ENCODE results near the gene MRPL58. TPM values are rescaled to one million over a fixed set of nuclear protein-coding genes. Genes with fewer than 3 reads are reported as not detected.
"Not testable (repeated sequence)": the region's sequence is repeated elsewhere in the genome, so short reads cannot be mapped to it uniquely, and the experiment has no call there.

MRPL58 gene
- total RNA-seq, 1 experiment from 2014 or later = 41.0 TPM

DNA sequence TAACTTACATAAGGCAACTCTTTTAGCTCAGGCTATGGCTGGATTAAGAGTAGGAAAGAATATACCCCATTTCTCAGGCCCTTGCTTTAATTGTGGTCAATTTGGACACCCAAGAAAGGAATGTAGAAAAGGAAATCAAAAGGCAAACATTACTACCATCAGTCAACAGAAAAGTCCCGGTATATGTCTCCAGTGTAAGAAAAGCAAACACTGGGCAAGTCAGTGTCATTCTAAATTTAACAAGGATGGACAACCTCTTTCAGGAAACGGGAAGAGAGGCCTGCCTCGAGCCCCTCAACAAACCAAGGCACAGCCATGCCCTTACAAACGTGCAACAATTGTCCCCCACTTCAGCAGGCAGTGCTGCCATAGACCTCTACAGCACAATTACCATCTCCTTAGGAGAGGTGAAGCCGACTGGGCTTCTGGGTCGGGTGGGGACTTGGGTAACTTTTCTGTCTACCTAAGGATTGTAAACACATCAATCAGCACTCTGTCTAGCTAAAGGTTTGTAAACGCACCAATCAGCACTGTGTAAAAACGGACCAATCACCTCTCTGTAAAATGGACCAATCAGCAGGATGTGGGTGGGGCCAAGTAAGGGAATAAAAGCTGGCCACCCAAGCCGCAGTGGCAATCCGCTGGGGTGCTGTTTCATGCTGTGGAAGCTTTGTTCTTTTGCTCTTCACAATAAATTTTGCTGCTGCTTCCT lies 12.4 kb downstream of the MRPL58 start:
- Histone ChIP-seq H3K79me2 (ENCODE audit: insufficient read depth, low read length) (no peaks in the 10 kb centered on the region), H2BK5ac (ENCODE audit: insufficient read length, low read length) (no peak overlapping the region), H3K27me3 (ENCODE audit: insufficient read depth, low read length) (no peaks in the 10 kb centered on the region), H4K20me1 (ENCODE audit: control insufficient read depth, insufficient read depth, insufficient read length) (no peaks in the 10 kb centered on the region), H2AK5ac (ENCODE audit: insufficient read length, low read length) (no peak overlapping the region), H4K91ac (ENCODE audit: insufficient read length, low read depth, low read length) (no peak overlapping the region), H3K23me2 (ENCODE audit: insufficient read length, low read depth, low read length, poor library complexity, severe bottlenecking) (no peaks in the 10 kb centered on the region), H2BK20ac (ENCODE audit: low read depth, low read length, poor library complexity, severe bottlenecking) (no peak overlapping the region), H2BK120ac (ENCODE audit: low read depth, low read length, poor library complexity, severe bottlenecking) (no peak overlapping the region), H3K23ac (ENCODE audit: insufficient read length, low read depth, low read length) (no peak overlapping the region), H3K56ac (ENCODE audit: insufficient read length, low read depth, low read length) (no peak overlapping the region), H3K27ac (ENCODE audit: insufficient read length, low read depth, low read length) (no peak overlapping the region), H3K9me3 (ENCODE audit: control insufficient read depth, low read depth, low read length) (no peaks in the 10 kb centered on the region), H3K4me2 (ENCODE audit: insufficient read depth, insufficient read length, low read length) (no peak overlapping the region), H3K4me1 (ENCODE audit: insufficient read depth, low read length) (no peaks in the 10 kb centered on the region), H3K9ac (ENCODE audit: extremely low read depth, insufficient read length, low read length) (no peak overlapping the region), H2AFZ (ENCODE audit: low read length) (no peak overlapping the region), H3K79me1 (ENCODE audit: insufficient read depth, low read depth, low read length, poor library complexity, severe bottlenecking) (no peaks in the 10 kb centered on the region), H4K5ac (ENCODE audit: insufficient read length, low read depth, low read length) (no peak overlapping the region), H2BK15ac (ENCODE audit: low read depth, low read length) (no peak overlapping the region), H3K18ac (ENCODE audit: insufficient read length, low read depth, low read length) (no peak overlapping the region), H3K14ac (ENCODE audit: insufficient read depth, low read length) (no peak overlapping the region), H3K4ac (ENCODE audit: low read depth, low read length) (no peak overlapping the region), H4K8ac (replicated peaks; ENCODE audit: insufficient read length, low read depth, low read length) (no peak overlapping the region), H2BK12ac (ENCODE audit: insufficient read length, low read depth, low read length) (no peak overlapping the region), H3T11ph (ENCODE audit: low read length) (no peak overlapping the region)
- Mint-ChIP-seq H3K36me3 (ENCODE audit: insufficient read depth in 1 of 3, low read depth in 3 of 3) (peaks cover 27 to 45% (median 40%) of the 10 kb centered on the region in 3 experiments; a peak in 6 of 7 replicates), H3K4me1 (no peaks in the 10 kb centered on the region), H3K4me3 (no peak overlapping the region), H3K9me3 (peaks cover 19 to 35% of the 10 kb centered on the region in 2 experiments), H3K27ac (no peak overlapping the region), H3K27me3 (ENCODE audit: low read depth) (peaks cover 12% of the 10 kb centered on the region)
- WGBS (ENCODE audit: extremely low coverage, insufficient read length, low lambda C conversion rate) = no CpG with 5 or more reads among the region's 10 CpGs
- no peak for TF ChIP-seq CTCF (conservative IDR thresholded peaks at IDR 0.05)
- no peak for DNase-seq

GRCh38 chr17:75025398-75025734 lies 12.9 kb downstream of the MRPL58 start:
- not testable (repeated sequence) for DNase-seq; H2AFZ ChIP-seq (ENCODE audit: low read length); H3K4me2 ChIP-seq (ENCODE audit: insufficient read depth, insufficient read length, low read length); H2BK20ac ChIP-seq (ENCODE audit: low read depth, low read length, poor library complexity, severe bottlenecking); H2BK120ac ChIP-seq (ENCODE audit: low read depth, low read length, poor library complexity, severe bottlenecking); H3K27ac ChIP-seq (ENCODE audit: insufficient read length, low read depth, low read length); H3T11ph ChIP-seq (ENCODE audit: low read length); H3K79me1 ChIP-seq (ENCODE audit: insufficient read depth, low read depth, low read length, poor library complexity, severe bottlenecking); H2BK15ac ChIP-seq (ENCODE audit: low read depth, low read length); H3K9me3 ChIP-seq (ENCODE audit: control insufficient read depth, low read depth, low read length); H3K9ac ChIP-seq (ENCODE audit: extremely low read depth, insufficient read length, low read length); H2BK12ac ChIP-seq (ENCODE audit: insufficient read length, low read depth, low read length); H2BK5ac ChIP-seq (ENCODE audit: insufficient read length, low read length); H4K5ac ChIP-seq (ENCODE audit: insufficient read length, low read depth, low read length); H3K79me2 ChIP-seq (ENCODE audit: insufficient read depth, low read length); H3K23ac ChIP-seq (ENCODE audit: insufficient read length, low read depth, low read length); H3K4me3 Mint-ChIP-seq; H3K4me1 Mint-ChIP-seq; H4K91ac ChIP-seq (ENCODE audit: insufficient read length, low read depth, low read length); H3K56ac ChIP-seq (ENCODE audit: insufficient read length, low read depth, low read length); H4K8ac ChIP-seq (replicated peaks; ENCODE audit: insufficient read length, low read depth, low read length); H3K27ac Mint-ChIP-seq; H2AK5ac ChIP-seq (ENCODE audit: insufficient read length, low read length); H3K18ac ChIP-seq (ENCODE audit: insufficient read length, low read depth, low read length); H4K20me1 ChIP-seq (ENCODE audit: control insufficient read depth, insufficient read depth, insufficient read length); H3K4me1 ChIP-seq (ENCODE audit: insufficient read depth, low read length); H3K14ac ChIP-seq (ENCODE audit: insufficient read depth, low read length); H3K27me3 ChIP-seq (ENCODE audit: insufficient read depth, low read length); H3K4ac ChIP-seq (ENCODE audit: low read depth, low read length); H3K23me2 ChIP-seq (ENCODE audit: insufficient read length, low read depth, low read length, poor library complexity, severe bottlenecking)
- peaks cover 16% of the 10 kb centered on the region for H3K27me3 Mint-ChIP-seq (ENCODE audit: low read depth)
- H3K36me3 Mint-ChIP-seq (ENCODE audit: insufficient read depth in 1 of 3, low read depth in 3 of 3) = peaks cover 27 to 46% (median 40%) of the 10 kb centered on the region in 3 experiments; a peak in 6 of 7 replicates
- H3K9me3 Mint-ChIP-seq = peaks cover 24 to 41% of the 10 kb centered on the region in 2 experiments
- no CpG with 5 or more reads among the region's 9 CpGs for WGBS (ENCODE audit: extremely low coverage, insufficient read length, low lambda C conversion rate)
